CD14-positive monocyte (primary cell): ENCODE data around the gene YTHDC2. TPM values are rescaled to one million over a fixed set of nuclear protein-coding genes. Genes with fewer than 3 reads are reported as not detected.

Source experiments
- DNase-seq, 3 donors: peaks; one replicate each; pipeline ENCODE4 v3.0.0-alpha.2; 2011 to 2022
- H2AFZ ChIP-seq: 2 replicates; pipeline ENCODE4 v1.6.0; 2012; ENCODE audit warnings: mild to moderate bottlenecking, low read depth, low read length, inconsistent platforms; ENCODE audit not compliant: insufficient read depth, poor library complexity, severe bottlenecking
- H3K27ac ChIP-seq, 2 donors: 1 replicate in 1 of 2; 2 replicates in 1 of 2; pipeline ENCODE4 v1.5.1; 2012 to 2013; ENCODE audit warnings: low read length in 2 of 2, control low read depth in 1 of 2, inconsistent platforms in 1 of 2, low read depth in 1 of 2, mild to moderate bottlenecking in 1 of 2
- H3K27me3 ChIP-seq, 2 donors: one replicate each; pipeline versions ENCODE4 v1.6.0 to v1.6.1; 2011 to 2013; ENCODE audit warnings: low read length in 2 of 2; ENCODE audit not compliant: control insufficient read depth in 2 of 2, insufficient read depth in 2 of 2
- H3K36me3 ChIP-seq, 2 donors: replicated peaks in 1 of 2; 1 replicate in 1 of 2; 2 replicates in 1 of 2; pipeline versions ENCODE4 v1.5.1 to v1.6.1; 2012 to 2013; ENCODE audit warnings: low read length in 2 of 2, control low read depth in 1 of 2, inconsistent platforms in 1 of 2, mild to moderate bottlenecking in 1 of 2; ENCODE audit not compliant: insufficient read depth in 2 of 2, control insufficient read depth in 1 of 2
- H3K4me1 ChIP-seq, 2 donors: 1 replicate in 1 of 2; 2 replicates in 1 of 2; pipeline versions ENCODE4 v1.5.1 to v1.6.1; 2012 to 2013; ENCODE audit warnings: low read length in 2 of 2, control low read depth in 1 of 2, inconsistent platforms in 1 of 2, mild to moderate bottlenecking in 1 of 2, moderate library complexity in 1 of 2; ENCODE audit not compliant: insufficient read depth in 2 of 2, control insufficient read depth in 1 of 2
- H3K4me2 ChIP-seq: replicated peaks from 2 replicates; pipeline ENCODE3; 2012; ENCODE audit warnings: low read length, moderate library complexity, mild to moderate bottlenecking; ENCODE audit not compliant: poor library complexity, severe bottlenecking; ENCODE audit errors: extremely low read depth
- H3K4me3 ChIP-seq, 3 experiments: fragments of 200-600 bp in 1 of 3; sonication (generic) in 1 of 3; replicated peaks in 1 of 3; 1 replicate in 2 of 3; 2 replicates in 1 of 3; pipeline ENCODE4 v1.5.1; 2011 to 2013; ENCODE audit warnings: low read length in 3 of 3, mild to moderate bottlenecking in 3 of 3, control low read depth in 2 of 3, low read depth in 2 of 3, inconsistent platforms in 1 of 3, moderate library complexity in 1 of 3
- H3K79me2 ChIP-seq: 2 replicates; pipeline ENCODE4 v1.6.0; 2012; ENCODE audit warnings: mild to moderate bottlenecking, control low read depth, inconsistent platforms, low read length, moderate library complexity; ENCODE audit not compliant: insufficient read depth
- H3K9ac ChIP-seq: 2 replicates; pipeline ENCODE4 v1.6.0; 2017; ENCODE audit warnings: low read length, mild to moderate bottlenecking; ENCODE audit not compliant: insufficient read depth, poor library complexity, severe bottlenecking
- H3K9me3 ChIP-seq, 2 donors: replicated peaks in 1 of 2; 1 replicate in 1 of 2; 2 replicates in 1 of 2; pipeline versions ENCODE4 v1.5.1 to v1.6.1; 2012 to 2013; ENCODE audit warnings: low read length in 2 of 2, control low read depth in 1 of 2; ENCODE audit not compliant: control insufficient read depth in 1 of 2, insufficient read depth in 1 of 2
- H4K20me1 ChIP-seq: 2 replicates; pipeline ENCODE4 v1.6.0; 2012; ENCODE audit warnings: mild to moderate bottlenecking, low read length, control low read depth, moderate library complexity; ENCODE audit not compliant: insufficient read depth
- H3K27ac Mint-ChIP-seq, 7 donors: one replicate each; pipeline ENCODE4 v1.8.0; 2020; ENCODE audit warnings: mild to moderate bottlenecking in 7 of 7, mixed read lengths in 7 of 7, moderate library complexity in 6 of 7, inconsistent platforms in 2 of 7
- H3K27me3 Mint-ChIP-seq, 3 donors: one replicate each; pipeline ENCODE4 v1.8.0; 2021 to 2022; ENCODE audit warnings: low read depth in 3 of 3, mild to moderate bottlenecking in 3 of 3, mixed read lengths in 3 of 3, moderate library complexity in 3 of 3, inconsistent platforms in 1 of 3
- H3K36me3 Mint-ChIP-seq, 2 donors: one replicate each; pipeline ENCODE4 v1.8.0; 2020; ENCODE audit warnings: mixed read lengths in 2 of 2, inconsistent platforms in 1 of 2, mild to moderate bottlenecking in 1 of 2
- H3K4me1 Mint-ChIP-seq: one replicate; pipeline ENCODE4 v1.8.0; 2020; ENCODE audit warnings: mild to moderate bottlenecking, mixed read lengths
- H3K4me3 Mint-ChIP-seq, 2 donors: one replicate each; pipeline ENCODE4 v1.8.0; 2020; ENCODE audit warnings: mild to moderate bottlenecking in 2 of 2, mixed read lengths in 2 of 2, moderate library complexity in 1 of 2
- H3K9me3 Mint-ChIP-seq, 7 donors: one replicate each; pipeline ENCODE4 v1.8.0; 2020 to 2022; ENCODE audit warnings: mixed read lengths in 7 of 7, mild to moderate bottlenecking in 6 of 7, moderate library complexity in 6 of 7, inconsistent platforms in 2 of 7
- CTCF ChIP-seq: fragments of 200-600 bp; IDR thresholded peaks from one replicate; pipeline ENCODE4 v1.8.0; 2022; ENCODE audit warnings: antibody characterized with exemption, mild to moderate bottlenecking
- WGBS: methylation state at CpG from one replicate; pipeline ENCODE4 v1.1.5; 2013; ENCODE audit warnings: missing lambda C conversion rate; ENCODE audit not compliant: insufficient coverage; 5-methylcytosine and 5-hydroxymethylcytosine counted together
- intact Hi-C, 2 donors: fragments of 100-400 bp; cut with micrococcal nuclease; formaldehyde crosslinking; loops; one replicate each; pipeline versions ENCODE4 v1.15.0 to v1.15.1; 2023
- polyA plus RNA-seq, 3 donors: library from polyadenylated mRNA; depleted of rRNA in 1 of 3; unstranded in 2 of 3; stranded (reverse) in 1 of 3; fragments of 300-500 nt in 2 of 3; fragments of >200 nt in 1 of 3; fragmentation: Illumina TruSeq in 2 of 3; gene quantifications; 1 replicate in 2 of 3; 2 replicates in 1 of 3; pipeline ENCODE4 v1.2.3, GENCODE V29; 2012 to 2021

The YTHDC2 gene
- polyA plus RNA-seq, 3 donors, result 5.8 to 10.3 (median 10.3) TPM

GRCh38 chr5:113581388-113581787 lies 67.9 kb downstream of the YTHDC2 start:
- no peaks in the 10 kb centered on the region for H3K4me1 Mint-ChIP-seq
- no peak for TF ChIP-seq CTCF
- peaks cover 41 to 45% of the 10 kb centered on the region in 2 donors for H3K36me3 Mint-ChIP-seq
- Histone ChIP-seq H3K27ac (no peak overlapping the region), H2AFZ (no peak overlapping the region), H3K27me3 (no peaks in the 10 kb centered on the region), H3K4me3 (no peak overlapping the region), H4K20me1 (no peaks in the 10 kb centered on the region), H3K4me1 (no peaks in the 10 kb centered on the region), H3K9ac (no peak overlapping the region), H3K4me2 (no peak overlapping the region), H3K79me2 (no peaks in the 10 kb centered on the region), H3K36me3 (peaks cover 40 to 70% of the 10 kb centered on the region in 2 donors), H3K9me3 (no peaks in the 10 kb centered on the region)
- no peak overlapping the region for H3K4me3 Mint-ChIP-seq
- H3K27ac Mint-ChIP-seq, result no peak overlapping the region
- WGBS, result 95% methylated on average over 2 of the region's 2 CpGs
- H3K9me3 Mint-ChIP-seq, result no peaks in the 10 kb centered on the region
- peaks cover 0 to 1% (median 0%) of the 10 kb centered on the region in 3 donors for H3K27me3 Mint-ChIP-seq
- no peak for DNase-seq
- intact Hi-C loops, result no loop called here

DNA sequence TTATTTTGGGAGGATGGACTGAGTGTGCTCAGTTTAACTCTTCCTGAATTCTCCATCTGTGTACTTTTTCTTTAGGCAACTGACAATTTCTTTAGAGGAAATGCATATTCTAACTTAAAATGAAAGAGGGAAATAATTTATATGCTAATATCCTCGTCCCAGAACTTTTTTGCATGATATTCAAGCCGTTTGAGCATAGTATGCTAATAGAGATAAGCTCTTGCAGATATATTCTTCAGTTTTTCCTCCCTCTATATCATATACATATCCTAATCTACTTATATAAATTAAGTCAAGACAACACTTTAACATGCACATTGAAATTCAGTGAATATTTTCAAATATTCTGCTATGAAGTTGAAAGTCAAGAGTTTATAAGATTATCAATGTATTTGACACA lies 84.7 kb downstream of the YTHDC2 start:
- intact Hi-C loops, result no loop called here

More for the DNA sequence above, 84.7 kb downstream of the YTHDC2 start:
- peaks cover 13% of the 10 kb centered on the region in 2 donors for H3K27me3 ChIP-seq
- no peaks in the 10 kb centered on the region for H3K9me3 ChIP-seq
- H2AFZ ChIP-seq, result no peak overlapping the region
- Mint-ChIP-seq H3K27me3 (peaks cover 13 to 21% (median 18%) of the 10 kb centered on the region in 3 donors), H3K4me3 (no peak overlapping the region), H3K27ac (no peak overlapping the region), H3K36me3 (peaks cover 24 to 28% of the 10 kb centered on the region in 2 donors), H3K9me3 (no peaks in the 10 kb centered on the region), H3K4me1 (peaks cover 20% of the 10 kb centered on the region)
- H3K4me1 ChIP-seq, result peaks cover 7 to 17% of the 10 kb centered on the region in 2 donors
- H3K36me3 ChIP-seq, result peaks cover 6 to 34% of the 10 kb centered on the region in 2 donors
- no peaks in the 10 kb centered on the region for H3K79me2 ChIP-seq
- no peak for TF ChIP-seq CTCF
- H3K9ac ChIP-seq, result no peak overlapping the region
- no peak overlapping the region for H3K4me3 ChIP-seq
- no peak for DNase-seq
- no peak overlapping the region for H3K4me2 ChIP-seq
- no peak overlapping the region for H3K27ac ChIP-seq
- no peaks in the 10 kb centered on the region for H4K20me1 ChIP-seq
- WGBS, result no CpG with 5 or more reads among the region's 2 CpGs
